Osteoblast (primary cell): ENCODE data around the gene NCAN. TPM values are rescaled to one million over a fixed set of nuclear protein-coding genes. Genes with fewer than 3 reads are reported as not detected.

Experiments used
- DNase-seq: peaks from one replicate; pipeline ENCODE4 v3.0.0; 2011; ENCODE audit warnings: low spot score, mixed read lengths; ENCODE audit not compliant: insufficient read length; ENCODE audit errors: missing footprints
- H2AFZ ChIP-seq: 2 replicates; pipeline ENCODE4 v1.6.0; 2011; ENCODE audit warnings: mild to moderate bottlenecking, low read length
- H3K27ac ChIP-seq: 2 replicates; pipeline ENCODE4 v1.5.1; 2011; ENCODE audit warnings: mild to moderate bottlenecking, low read depth, low read length, moderate library complexity
- H3K27me3 ChIP-seq: 2 replicates; pipeline ENCODE4 v1.6.0; 2012; ENCODE audit warnings: mild to moderate bottlenecking, control low read depth, inconsistent platforms, low read length, moderate library complexity; ENCODE audit not compliant: insufficient read depth
- H3K36me3 ChIP-seq: 2 replicates; pipeline ENCODE4 v1.5.1; 2011; ENCODE audit warnings: mild to moderate bottlenecking, low read length, control low read depth, moderate library complexity; ENCODE audit not compliant: insufficient read depth
- H3K4me1 ChIP-seq: 2 replicates; pipeline ENCODE4 v1.5.1; 2011; ENCODE audit warnings: mild to moderate bottlenecking, low read length, control low read depth, moderate library complexity; ENCODE audit not compliant: insufficient read depth
- H3K4me2 ChIP-seq: 2 replicates; pipeline ENCODE4 v1.6.0; 2011; ENCODE audit warnings: mild to moderate bottlenecking, low read length; ENCODE audit not compliant: insufficient read depth
- H3K4me3 ChIP-seq: fragments of 200-600 bp; sonication (generic); 3 replicates; pipeline ENCODE4 v1.5.1; 2012; ENCODE audit warnings: mild to moderate bottlenecking, low read length, inconsistent platforms; ENCODE audit not compliant: insufficient read depth
- H3K79me2 ChIP-seq: 2 replicates; pipeline ENCODE4 v1.6.0; 2012; ENCODE audit warnings: mild to moderate bottlenecking, low read length, control low read depth, inconsistent platforms; ENCODE audit not compliant: insufficient read depth
- H3K9me3 ChIP-seq: 2 replicates; pipeline ENCODE4 v1.5.1; 2011; ENCODE audit warnings: low read depth, low read length, control low read depth
- H4K20me1 ChIP-seq: 2 replicates; pipeline ENCODE4 v1.6.0; 2012; ENCODE audit warnings: mild to moderate bottlenecking, low read length, control low read depth; ENCODE audit not compliant: insufficient read depth
- total RNA-seq: library from RNA; depleted of rRNA; stranded (reverse); fragments of >200 nt; gene quantifications from 2 replicates; pipeline ENCODE4 v1.2.3, GENCODE V29; 2012
- TF ChIP-seq, protein P1 (sequence below): IDR thresholded peaks from 2 replicates; pipeline ENCODE4 v1.5.1; 2011; ENCODE audit warnings: mild to moderate bottlenecking, low read depth, low read length, moderate library complexity; ENCODE audit errors: extremely low read depth

The NCAN gene
- total RNA-seq, 1 donor: not detected

DNA sequence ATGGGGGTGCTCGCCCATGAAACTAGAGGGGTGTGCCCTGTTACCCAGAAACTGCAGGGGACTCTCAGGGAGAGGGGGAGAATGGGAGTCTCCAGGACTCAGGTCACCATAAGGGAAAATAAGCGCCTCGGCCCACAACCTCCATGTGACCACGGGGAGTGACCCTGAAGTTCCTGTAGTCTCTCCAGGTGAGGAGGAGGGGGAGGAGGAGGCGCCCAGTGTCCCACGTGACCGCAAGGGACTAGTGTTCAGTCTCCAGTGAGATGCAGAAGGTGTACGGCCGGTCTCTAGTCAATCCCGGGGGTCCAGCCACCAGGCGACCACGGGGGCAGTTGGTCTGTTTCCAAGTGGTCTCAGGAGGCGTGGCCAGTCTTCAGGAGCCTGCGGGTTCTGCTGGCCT lies 45.4 kb downstream of the NCAN start:
- no peak overlapping the region for H3K27ac ChIP-seq
- H4K20me1 ChIP-seq: no peaks in the 10 kb centered on the region
- no peaks in the 10 kb centered on the region for H3K4me1 ChIP-seq
- no peak overlapping the region for H3K4me3 ChIP-seq
- no peak overlapping the region for H3K4me2 ChIP-seq
- no peaks in the 10 kb centered on the region for H3K79me2 ChIP-seq
- DNase-seq: no peak
- TF ChIP-seq, protein P1, sequence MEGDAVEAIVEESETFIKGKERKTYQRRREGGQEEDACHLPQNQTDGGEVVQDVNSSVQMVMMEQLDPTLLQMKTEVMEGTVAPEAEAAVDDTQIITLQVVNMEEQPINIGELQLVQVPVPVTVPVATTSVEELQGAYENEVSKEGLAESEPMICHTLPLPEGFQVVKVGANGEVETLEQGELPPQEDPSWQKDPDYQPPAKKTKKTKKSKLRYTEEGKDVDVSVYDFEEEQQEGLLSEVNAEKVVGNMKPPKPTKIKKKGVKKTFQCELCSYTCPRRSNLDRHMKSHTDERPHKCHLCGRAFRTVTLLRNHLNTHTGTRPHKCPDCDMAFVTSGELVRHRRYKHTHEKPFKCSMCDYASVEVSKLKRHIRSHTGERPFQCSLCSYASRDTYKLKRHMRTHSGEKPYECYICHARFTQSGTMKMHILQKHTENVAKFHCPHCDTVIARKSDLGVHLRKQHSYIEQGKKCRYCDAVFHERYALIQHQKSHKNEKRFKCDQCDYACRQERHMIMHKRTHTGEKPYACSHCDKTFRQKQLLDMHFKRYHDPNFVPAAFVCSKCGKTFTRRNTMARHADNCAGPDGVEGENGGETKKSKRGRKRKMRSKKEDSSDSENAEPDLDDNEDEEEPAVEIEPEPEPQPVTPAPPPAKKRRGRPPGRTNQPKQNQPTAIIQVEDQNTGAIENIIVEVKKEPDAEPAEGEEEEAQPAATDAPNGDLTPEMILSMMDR: no peak
- H2AFZ ChIP-seq: no peak overlapping the region
- no peaks in the 10 kb centered on the region for H3K9me3 ChIP-seq
- no peaks in the 10 kb centered on the region for H3K36me3 ChIP-seq
- peaks cover 21% of the 10 kb centered on the region for H3K27me3 ChIP-seq

DNA sequence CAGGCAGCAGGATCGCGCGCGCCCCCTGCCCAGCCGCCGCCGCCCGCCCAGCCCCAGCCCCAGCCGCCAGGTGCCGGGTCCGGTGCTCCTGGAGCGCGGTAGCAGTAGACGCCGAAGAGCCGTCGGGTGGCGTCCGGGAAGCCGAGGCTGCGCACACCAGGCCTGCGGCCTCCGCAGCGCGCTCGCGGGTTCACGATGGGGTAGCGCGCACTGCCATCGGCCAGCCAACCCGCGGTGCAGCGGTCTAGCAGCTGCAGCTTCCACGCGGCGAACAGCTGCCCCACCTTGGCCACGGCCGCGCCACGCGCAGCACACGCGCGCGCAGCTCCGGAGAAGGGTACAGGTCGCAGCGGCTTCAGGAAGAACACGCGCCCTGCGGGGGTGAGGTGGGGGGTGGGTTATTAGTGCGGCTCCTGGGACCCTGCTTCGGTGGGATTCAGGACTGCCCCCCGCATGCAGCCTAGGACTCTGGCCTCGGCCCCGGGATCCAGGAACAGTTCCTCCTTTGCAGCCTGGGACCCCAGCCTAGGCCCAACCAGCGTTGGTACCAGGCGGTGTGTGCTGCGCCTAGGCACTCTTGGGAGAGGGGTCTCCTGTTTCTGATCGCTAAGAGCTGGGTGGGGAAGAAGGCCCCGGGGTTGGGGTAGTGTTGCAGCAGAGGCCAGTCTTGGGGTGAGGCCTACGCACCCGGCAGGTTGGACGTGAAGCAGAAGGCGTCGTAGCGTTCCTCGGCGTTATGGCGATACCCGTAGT lies 46.3 kb downstream of the NCAN start:
- Histone ChIP-seq H3K27ac (no peak overlapping the region), H3K36me3 (no peaks in the 10 kb centered on the region), H3K79me2 (no peaks in the 10 kb centered on the region), H4K20me1 (no peaks in the 10 kb centered on the region), H3K4me2 (no peak overlapping the region), H3K4me1 (no peaks in the 10 kb centered on the region), H3K9me3 (no peaks in the 10 kb centered on the region), H3K4me3 (no peak overlapping the region), H2AFZ (no peak overlapping the region), H3K27me3 (peaks cover 30% of the 10 kb centered on the region)
- TF ChIP-seq, protein P1: no peak
- peak; percentile 77 for DNase-seq

GRCh38 chr19:19258589-19259338 lies 47.0 kb downstream of the NCAN start:
- peak; percentile 66 for DNase-seq
- Histone ChIP-seq H3K4me2 (no peak overlapping the region), H3K27ac (no peak overlapping the region), H3K79me2 (no peaks in the 10 kb centered on the region), H3K9me3 (no peaks in the 10 kb centered on the region), H3K4me3 (no peak overlapping the region), H3K27me3 (peaks cover 34% of the 10 kb centered on the region), H4K20me1 (no peaks in the 10 kb centered on the region), H3K36me3 (no peaks in the 10 kb centered on the region), H3K4me1 (no peaks in the 10 kb centered on the region), H2AFZ (no peak overlapping the region)
- TF ChIP-seq, protein P1: no peak

- no peaks in the 10 kb centered on the region for H4K20me1 ChIP-seq
- H3K27me3 ChIP-seq: peaks cover 34% of the 10 kb centered on the region
- TF ChIP-seq, protein P1: no peak
- H3K79me2 ChIP-seq: no peaks in the 10 kb centered on the region
- no peak overlapping the region for H3K4me3 ChIP-seq
- H3K9me3 ChIP-seq: no peaks in the 10 kb centered on the region
- H3K36me3 ChIP-seq: no peaks in the 10 kb centered on the region
- no peaks in the 10 kb centered on the region for H3K4me1 ChIP-seq
- DNase-seq: peak; percentile 95
- no peak overlapping the region for H3K4me2 ChIP-seq
- no peak overlapping the region for H2AFZ ChIP-seq
- no peak overlapping the region for H3K27ac ChIP-seq
These were observed 48.0 kb downstream of the NCAN start for GRCh38 chr19:19259741-19260140.
